Measurements from ENCODE around the gene TRAPPC14. TPM values are rescaled to one million over a fixed set of nuclear protein-coding genes. Genes with fewer than 3 reads are reported as not detected.

TRAPPC14 gene
- total RNA-seq, 1 experiment from 2014 or later, result 2.2 TPM

DNA sequence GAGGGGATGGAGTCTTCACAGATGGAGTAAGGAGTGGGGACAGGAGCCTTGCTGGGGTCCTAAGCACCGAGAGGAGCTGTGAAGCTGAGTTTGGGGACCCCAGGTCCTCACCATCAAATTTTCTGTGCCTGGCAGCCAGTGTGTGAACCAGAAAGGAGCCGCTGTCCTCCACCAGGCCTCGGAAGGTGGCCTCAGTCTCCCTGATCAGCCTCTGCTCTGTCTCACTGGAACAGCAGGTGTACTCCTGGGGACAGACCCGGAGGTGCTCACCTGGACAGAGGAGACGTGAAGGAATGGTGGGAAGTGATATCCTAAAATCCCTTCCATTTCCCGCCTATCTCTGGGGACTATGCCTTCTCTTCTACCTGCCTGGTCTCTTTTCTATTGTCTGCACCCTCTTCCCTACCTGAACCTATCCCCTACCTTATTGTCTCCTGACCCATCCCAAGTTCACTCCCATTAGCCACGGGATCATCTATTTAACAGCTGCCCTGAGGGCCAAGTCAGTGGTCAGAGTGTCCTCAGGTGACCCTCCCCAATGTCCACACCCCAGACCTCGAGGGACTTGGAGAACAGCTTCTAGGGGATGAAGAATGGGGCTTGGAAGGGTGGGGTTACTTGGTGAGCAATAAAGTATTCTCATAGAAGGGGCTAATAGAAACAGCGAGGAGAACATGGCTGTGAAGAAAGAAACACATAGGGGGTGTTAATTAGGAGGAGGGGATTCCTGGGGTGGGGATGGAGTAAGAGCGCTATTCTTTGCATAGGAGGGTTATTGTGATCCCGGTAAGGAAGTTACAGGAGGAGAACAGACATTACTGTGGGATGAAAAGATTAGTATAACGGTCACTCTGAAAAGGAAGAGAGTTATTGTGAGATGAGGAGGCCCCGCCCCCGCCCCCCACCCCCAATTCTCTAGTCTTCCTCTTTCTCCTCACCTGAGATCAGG lies 17.8 kb upstream of the TRAPPC14 start:
- no peak for DNase-seq (ENCODE audit: low read depth)
- in situ Hi-C loops (cut with HindIII; ENCODE audit: low pct_unique_long_range_greater_than_20kb, low sequenced_read_pairs), result no loop called here

DNA sequence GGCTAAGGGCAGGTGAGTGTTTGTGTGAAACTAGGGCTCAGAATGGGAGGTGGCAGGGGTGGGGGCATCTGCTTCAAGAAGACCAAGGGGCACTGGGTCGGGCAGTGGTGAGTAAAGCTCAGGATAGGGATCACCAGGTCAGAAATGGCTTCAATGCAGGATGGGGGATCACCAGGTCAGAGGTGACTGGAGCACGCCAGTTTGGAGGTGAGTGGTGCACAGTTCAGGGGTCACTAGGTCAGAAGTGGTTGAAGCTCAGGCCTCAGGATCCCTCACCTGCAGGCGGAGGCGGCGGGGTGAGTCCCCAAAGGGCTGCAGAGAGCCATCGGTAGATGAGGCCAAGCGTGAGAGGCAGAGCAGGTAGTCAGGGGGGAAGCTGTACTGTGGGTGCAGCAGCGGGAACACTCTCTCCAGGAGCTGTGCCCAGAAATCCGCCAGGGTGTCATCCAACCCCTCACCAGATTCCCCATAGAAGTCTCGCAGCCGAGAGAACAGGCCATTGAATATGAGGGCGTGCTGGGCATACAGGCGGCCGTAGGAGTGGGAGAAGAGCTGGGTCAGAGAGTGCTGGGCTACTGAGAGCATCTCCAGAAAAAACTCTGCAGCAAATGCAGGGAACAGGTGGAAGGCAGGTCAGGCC lies 16.9 kb upstream of the TRAPPC14 start:
- no peak for DNase-seq (ENCODE audit: low read depth)
- in situ Hi-C loops (cut with HindIII; ENCODE audit: low pct_unique_long_range_greater_than_20kb, low sequenced_read_pairs), result no loop called here

DNA sequence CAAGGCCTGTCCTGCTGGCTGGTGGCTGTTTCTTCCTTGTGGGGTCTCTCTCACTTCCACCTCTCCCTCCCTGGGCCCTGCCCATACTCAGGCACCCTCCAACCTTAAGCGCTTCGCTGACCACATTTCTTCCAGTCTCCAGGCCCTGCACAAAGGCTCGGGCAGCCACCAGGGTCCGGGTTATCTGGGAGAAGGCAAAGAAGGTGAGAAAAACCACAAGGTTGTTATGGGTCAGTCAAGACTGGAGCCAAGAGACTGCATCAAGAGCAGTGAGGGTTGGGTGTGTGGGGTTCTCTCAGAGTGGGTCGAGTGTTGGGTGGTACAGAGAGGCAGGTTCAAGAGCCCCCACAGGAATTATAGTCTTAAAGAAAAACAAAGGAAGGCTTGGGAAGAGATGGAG lies 16.1 kb upstream of the TRAPPC14 start:
- in situ Hi-C loops (cut with HindIII; ENCODE audit: low pct_unique_long_range_greater_than_20kb, low sequenced_read_pairs), result no loop called here
- no peak for DNase-seq (ENCODE audit: low read depth)

- DNase-seq (ENCODE audit: low read depth), result no peak
- in situ Hi-C loops (cut with HindIII; ENCODE audit: low pct_unique_long_range_greater_than_20kb, low sequenced_read_pairs), result no loop called here
These were observed 15.4 kb upstream of the TRAPPC14 start for GRCh38 chr7:100173806-100174495.

- in situ Hi-C loops (cut with HindIII; ENCODE audit: low pct_unique_long_range_greater_than_20kb, low sequenced_read_pairs), result no loop called here
- no peak for DNase-seq (ENCODE audit: low read depth)
These were observed 13.3 kb upstream of the TRAPPC14 start for GRCh38 chr7:100171840-100172239.

- no peak for DNase-seq (ENCODE audit: low read depth)
- in situ Hi-C loops (cut with HindIII; ENCODE audit: low pct_unique_long_range_greater_than_20kb, low sequenced_read_pairs), result no loop called here
These were observed 12.7 kb upstream of the TRAPPC14 start for GRCh38 chr7:100171087-100171681.

DNA sequence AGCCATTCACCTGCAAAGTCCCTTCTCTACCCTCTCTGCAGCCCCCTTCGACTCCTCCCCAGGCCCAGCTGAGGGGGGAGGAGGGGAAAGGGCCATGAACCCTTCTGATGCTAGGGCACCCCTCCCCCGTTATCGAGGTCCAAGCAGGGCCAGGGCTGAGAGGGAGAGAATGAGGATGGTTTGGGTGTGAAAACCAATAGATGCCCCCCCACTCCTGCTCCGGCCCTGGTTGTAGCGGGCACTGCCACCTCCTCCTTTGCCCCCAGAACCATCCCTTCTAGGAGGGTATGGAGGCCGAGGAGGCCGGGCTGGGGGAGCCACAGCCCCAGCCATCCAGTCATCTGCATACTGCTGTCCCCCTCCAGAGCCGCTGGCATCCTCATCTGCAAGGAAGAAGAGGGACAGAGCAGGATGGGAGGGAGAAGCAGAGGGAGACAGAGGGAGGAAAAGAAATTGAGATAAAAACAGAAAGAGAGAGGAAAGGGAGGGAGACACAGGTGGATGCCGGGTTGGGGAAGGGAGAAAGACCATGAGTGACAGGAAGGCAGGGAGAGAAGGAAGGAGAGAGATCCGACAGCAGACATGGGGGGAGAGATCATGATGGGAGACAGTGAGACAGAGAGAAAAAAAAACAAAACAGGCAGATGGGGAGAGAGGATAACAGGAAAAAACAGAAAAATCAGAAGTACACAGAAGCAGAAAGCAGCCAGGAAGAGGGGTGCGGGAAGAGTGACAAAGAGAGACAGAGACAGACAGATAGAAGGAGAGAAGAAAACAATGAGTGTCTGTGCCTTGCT lies 11.8 kb upstream of the TRAPPC14 start:
- in situ Hi-C loops (cut with HindIII; ENCODE audit: low pct_unique_long_range_greater_than_20kb, low sequenced_read_pairs), result no loop called here
- no peak for DNase-seq (ENCODE audit: low read depth)

DNA sequence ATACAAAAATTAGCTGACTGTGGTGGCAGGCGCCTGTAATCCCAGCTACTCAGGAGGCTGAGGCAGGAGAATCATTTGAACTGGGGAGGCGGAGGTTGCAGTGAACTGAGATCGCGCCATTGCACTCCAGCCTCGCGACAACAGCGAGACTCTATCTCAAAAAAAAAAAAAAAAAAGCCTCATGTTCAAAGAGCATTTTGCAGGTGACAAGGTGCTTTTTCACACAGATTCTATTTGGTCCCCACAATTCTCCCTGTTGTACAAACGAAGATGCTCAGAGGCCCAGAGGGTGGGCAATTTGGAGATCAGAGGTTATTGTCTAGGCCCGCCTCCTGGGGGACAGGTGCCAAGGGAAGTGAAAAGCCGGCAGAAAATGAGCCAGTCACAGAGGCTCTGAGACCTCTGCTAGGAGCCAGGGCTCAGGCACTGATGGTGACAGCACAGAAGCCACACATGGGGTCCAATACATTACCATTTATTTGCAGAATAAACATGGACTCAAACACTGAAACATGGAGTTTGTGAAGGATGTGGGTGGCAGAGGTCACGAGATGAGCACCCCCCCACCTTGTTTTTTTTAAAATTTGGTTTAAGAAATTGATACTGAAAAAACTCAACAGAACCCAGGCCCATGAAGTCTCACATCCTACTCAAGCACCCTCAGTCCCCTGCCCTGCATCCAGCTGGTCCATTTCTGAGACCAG lies 10.8 kb upstream of the TRAPPC14 start:
- no peak for DNase-seq (ENCODE audit: low read depth)
- in situ Hi-C loops (cut with HindIII; ENCODE audit: low pct_unique_long_range_greater_than_20kb, low sequenced_read_pairs), result no loop called here

GRCh38 chr7:100167912-100168323 lies 9.4 kb upstream of the TRAPPC14 start:
- in situ Hi-C loops (cut with HindIII; ENCODE audit: low pct_unique_long_range_greater_than_20kb, low sequenced_read_pairs), result no loop called here

GRCh38 chr7:100166970-100167911 lies 8.7 kb upstream of the TRAPPC14 start:
- in situ Hi-C loops (cut with HindIII; ENCODE audit: low pct_unique_long_range_greater_than_20kb, low sequenced_read_pairs), result no loop called here
- no peak for DNase-seq (ENCODE audit: low read depth)

More at GRCh38 chr7:100167912-100168323, 9.4 kb upstream of the TRAPPC14 start:
- no peak for DNase-seq (ENCODE audit: low read depth)

DNA sequence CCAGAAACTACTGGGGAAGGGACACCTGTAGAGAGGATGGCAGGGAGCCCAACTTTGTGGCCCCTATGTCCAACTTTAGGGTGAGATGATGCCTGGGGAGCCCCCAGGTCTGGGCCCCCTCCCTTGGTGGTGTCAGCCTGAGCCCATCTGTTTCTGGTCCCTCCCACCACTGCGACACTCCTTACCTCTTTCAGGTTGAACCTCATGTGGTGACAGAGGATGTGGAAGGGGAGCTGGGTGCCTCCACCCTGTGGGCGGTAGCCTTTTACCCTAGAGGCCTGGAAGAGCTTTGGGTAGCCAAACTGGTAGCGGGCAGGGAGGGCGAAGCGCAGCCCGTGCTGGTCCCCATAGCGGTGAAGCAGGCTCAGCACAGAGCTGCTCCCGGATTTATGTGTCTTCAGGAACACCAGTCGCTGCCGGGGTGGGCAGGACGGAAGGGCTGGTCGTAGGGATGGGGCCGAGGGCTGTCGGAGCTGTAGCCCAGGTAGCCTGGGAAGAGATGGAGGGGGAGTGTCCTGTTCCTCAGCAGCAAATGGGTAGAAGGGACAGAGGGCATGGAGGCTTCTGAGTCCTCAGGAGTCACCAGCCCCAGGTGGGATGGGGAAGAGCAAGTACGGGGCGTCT lies 7.9 kb upstream of the TRAPPC14 start:
- in situ Hi-C loops (cut with HindIII; ENCODE audit: low pct_unique_long_range_greater_than_20kb, low sequenced_read_pairs), result no loop called here
- DNase-seq (ENCODE audit: low read depth), result no peak

- no peak for DNase-seq (ENCODE audit: low read depth)
- in situ Hi-C loops (cut with HindIII; ENCODE audit: low pct_unique_long_range_greater_than_20kb, low sequenced_read_pairs), result no loop called here
These were observed 5.3 kb upstream of the TRAPPC14 start for GRCh38 chr7:100163871-100164270.

- in situ Hi-C loops (cut with HindIII; ENCODE audit: low pct_unique_long_range_greater_than_20kb, low sequenced_read_pairs), result no loop called here
- no peak for DNase-seq (ENCODE audit: low read depth)
These were observed 4.5 kb upstream of the TRAPPC14 start for GRCh38 chr7:100163006-100163531.

DNA sequence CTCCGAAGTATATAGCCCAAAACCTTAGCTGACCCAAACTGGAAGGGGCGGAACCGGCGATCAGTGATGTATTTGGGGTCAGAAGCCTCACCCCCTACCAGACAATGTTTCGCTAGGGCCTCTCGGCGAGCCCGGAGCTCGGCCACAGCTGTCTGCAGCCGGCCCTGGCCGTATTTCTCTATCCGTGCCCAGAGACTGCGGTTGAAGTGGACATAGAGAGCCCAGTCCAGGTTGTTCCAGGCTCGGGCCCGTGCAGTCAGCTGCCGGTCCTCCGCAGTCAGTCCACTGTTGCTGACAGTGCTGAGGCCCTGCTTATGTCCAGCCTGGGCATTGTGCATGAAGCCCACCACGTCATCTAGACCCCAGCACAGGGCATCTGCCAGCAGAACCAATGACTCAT lies 1.5 kb upstream of the TRAPPC14 start:
- in situ Hi-C loops (cut with HindIII; ENCODE audit: low pct_unique_long_range_greater_than_20kb, low sequenced_read_pairs), result no loop called here
- DNase-seq (ENCODE audit: low read depth), result no peak

DNA sequence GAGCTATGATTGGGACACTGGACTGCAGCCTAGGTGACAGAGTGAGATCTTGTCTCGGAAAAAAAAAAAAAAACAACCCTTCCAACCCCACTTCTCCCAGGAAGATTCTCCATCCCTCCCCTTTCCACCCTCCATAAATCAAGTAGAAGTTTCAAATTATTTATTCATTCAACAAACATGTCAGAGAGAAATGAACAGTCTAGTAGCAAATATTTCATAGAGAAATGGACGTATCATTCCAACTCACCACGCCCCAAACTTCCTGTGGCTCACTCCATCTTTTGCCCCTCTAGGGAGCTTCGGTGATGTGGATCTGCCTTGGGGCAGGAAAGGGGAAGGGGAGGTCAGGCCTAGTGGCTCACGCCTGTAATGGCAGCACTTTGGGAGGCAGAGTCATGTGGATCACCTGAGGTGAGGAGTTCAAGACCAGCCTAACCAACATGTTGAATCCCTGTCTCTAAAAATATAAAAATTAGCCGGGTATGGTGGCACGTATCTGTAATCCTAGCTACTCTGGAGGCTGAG lies 638 bp upstream of the TRAPPC14 start:
- DNase-seq (ENCODE audit: low read depth), result no peak

More for the DNA sequence above, 638 bp upstream of the TRAPPC14 start:
- in situ Hi-C loops (cut with HindIII; ENCODE audit: low pct_unique_long_range_greater_than_20kb, low sequenced_read_pairs), result no loop called here

All from Caki2 (cell line).